H9 (cell line): ENCODE measurements around the gene VCY. TPM values are rescaled to one million over a fixed set of nuclear protein-coding genes. Genes with fewer than 3 reads are reported as not detected.
"Not testable (repeated sequence)": the region's sequence is repeated elsewhere in the genome, so short reads cannot be mapped to it uniquely, and the experiment has no call there.

Experiments used
- DNase-seq: peaks from one replicate; pipeline ENCODE4 v3.0.0-alpha.2; 2017
- H2AFZ ChIP-seq: one replicate; pipeline ENCODE4 v1.6.1; 2013; ENCODE audit warnings: mild to moderate bottlenecking, low read length, control low read depth, moderate library complexity
- H2AK5ac ChIP-seq: 2 replicates; pipeline ENCODE4 v1.6.1; 2013; ENCODE audit warnings: low read length, control low read depth, mixed read lengths; ENCODE audit not compliant: insufficient read length
- H2BK120ac ChIP-seq: one replicate; pipeline ENCODE4 v1.6.1; 2013; ENCODE audit warnings: low read depth, mild to moderate bottlenecking, low read length, control low read depth, inconsistent platforms; ENCODE audit not compliant: poor library complexity, severe bottlenecking
- H2BK12ac ChIP-seq: 2 replicates; pipeline ENCODE4 v1.6.1; 2013; ENCODE audit warnings: low read length, control low read depth, mixed read lengths, low read depth; ENCODE audit not compliant: insufficient read length
- H2BK15ac ChIP-seq: 2 replicates; pipeline ENCODE4 v1.6.1; 2013; ENCODE audit warnings: low read depth, low read length, control low read depth
- H2BK20ac ChIP-seq: one replicate; pipeline ENCODE4 v1.6.1; 2013; ENCODE audit warnings: low read depth, mild to moderate bottlenecking, low read length, control low read depth, inconsistent platforms; ENCODE audit not compliant: poor library complexity, severe bottlenecking
- H2BK5ac ChIP-seq: 2 replicates; pipeline ENCODE4 v1.6.1; 2013; ENCODE audit warnings: low read length, control low read depth, mixed read lengths; ENCODE audit not compliant: insufficient read length
- H3K14ac ChIP-seq: 2 replicates; pipeline ENCODE4 v1.6.1; 2013; ENCODE audit warnings: low read length, control low read depth; ENCODE audit not compliant: insufficient read depth
- H3K18ac ChIP-seq: 2 replicates; pipeline ENCODE4 v1.6.1; 2013; ENCODE audit warnings: low read depth, mild to moderate bottlenecking, mixed read lengths, low read length, control low read depth; ENCODE audit not compliant: insufficient read length
- H3K23ac ChIP-seq: 2 replicates; pipeline ENCODE4 v1.6.1; 2013; ENCODE audit warnings: low read length, control low read depth, mixed read lengths, low read depth; ENCODE audit not compliant: insufficient read length
- H3K23me2 ChIP-seq: 2 replicates; pipeline ENCODE4 v1.6.1; 2013; ENCODE audit warnings: low read depth, mild to moderate bottlenecking, mixed read lengths, low read length, control low read depth; ENCODE audit not compliant: insufficient read length, poor library complexity, severe bottlenecking
- H3K27ac ChIP-seq: 2 replicates; pipeline ENCODE4 v1.5.1; 2013; ENCODE audit warnings: low read length, control low read depth, mixed read lengths, low read depth; ENCODE audit not compliant: insufficient read length
- H3K27me3 ChIP-seq: 2 replicates; pipeline ENCODE4 v1.6.1; 2013; ENCODE audit warnings: low read length, control low read depth, inconsistent platforms; ENCODE audit not compliant: insufficient read depth
- H3K4ac ChIP-seq: 2 replicates; pipeline ENCODE4 v1.6.1; 2013; ENCODE audit warnings: low read depth, mild to moderate bottlenecking, control low read depth, inconsistent platforms, low read length, moderate library complexity
- H3K4me1 ChIP-seq: 2 replicates; pipeline ENCODE4 v1.6.1; 2013; ENCODE audit warnings: low read length, control low read depth, inconsistent platforms; ENCODE audit not compliant: insufficient read depth
- H3K4me2 ChIP-seq: 2 replicates; pipeline ENCODE4 v1.6.1; 2013; ENCODE audit warnings: low read length, control low read depth, mixed read lengths; ENCODE audit not compliant: insufficient read length, insufficient read depth
- H3K56ac ChIP-seq: 2 replicates; pipeline ENCODE4 v1.6.1; 2013; ENCODE audit warnings: low read depth, mild to moderate bottlenecking, mixed read lengths, low read length, control low read depth; ENCODE audit not compliant: insufficient read length
- H3K79me1 ChIP-seq: 2 replicates; pipeline ENCODE4 v1.6.1; 2013; ENCODE audit warnings: low read depth, mild to moderate bottlenecking, moderate library complexity, low read length, control low read depth, inconsistent platforms; ENCODE audit not compliant: insufficient read depth, poor library complexity, severe bottlenecking
- H3K79me2 ChIP-seq: 2 replicates; pipeline ENCODE4 v1.6.1; 2013; ENCODE audit warnings: low read length, control low read depth, inconsistent platforms; ENCODE audit not compliant: insufficient read depth
- H3K9ac ChIP-seq: 2 replicates; pipeline ENCODE4 v1.6.1; 2013; ENCODE audit warnings: low read length, control low read depth, mixed read lengths; ENCODE audit not compliant: insufficient read length; ENCODE audit errors: extremely low read depth
- H3K9me3 ChIP-seq: one replicate; pipeline ENCODE4 v1.6.1; 2013; ENCODE audit warnings: low read depth, low read length, inconsistent platforms; ENCODE audit not compliant: control insufficient read depth
- H3T11ph ChIP-seq: one replicate; pipeline ENCODE4 v1.6.1; 2013; ENCODE audit warnings: mild to moderate bottlenecking, low read length, control low read depth, inconsistent platforms
- H4K20me1 ChIP-seq: one replicate; pipeline ENCODE4 v1.6.1; 2013; ENCODE audit not compliant: control insufficient read depth, insufficient read length, insufficient read depth
- H4K5ac ChIP-seq: 2 replicates; pipeline ENCODE4 v1.6.1; 2013; ENCODE audit warnings: low read depth, mild to moderate bottlenecking, mixed read lengths, low read length, control low read depth; ENCODE audit not compliant: insufficient read length
- H4K8ac ChIP-seq: replicated peaks from 2 replicates; pipeline ENCODE4 v1.6.1; 2013; ENCODE audit warnings: low read length, control low read depth, mixed read lengths, low read depth; ENCODE audit not compliant: insufficient read length
- H4K91ac ChIP-seq: 2 replicates; pipeline ENCODE4 v1.6.1; 2013; ENCODE audit warnings: low read depth, mild to moderate bottlenecking, moderate library complexity, mixed read lengths, low read length, control low read depth; ENCODE audit not compliant: insufficient read length
- H3K27ac Mint-ChIP-seq, 3 experiments: 2 replicates in 2 of 3; 3 replicates in 1 of 3; pipeline ENCODE4 v1.8.0; 2020 to 2021; ENCODE audit warnings: mixed read lengths in 3 of 3, mild to moderate bottlenecking in 1 of 3, moderate library complexity in 1 of 3
- H3K27me3 Mint-ChIP-seq: 2 replicates; pipeline ENCODE4 v1.8.0; 2021; ENCODE audit warnings: low read depth, mild to moderate bottlenecking, moderate library complexity, mixed read lengths
- H3K36me3 Mint-ChIP-seq, 3 experiments: 2 replicates in 2 of 3; 3 replicates in 1 of 3; pipeline ENCODE4 v1.8.0; 2020 to 2021; ENCODE audit warnings: low read depth in 3 of 3, mixed read lengths in 3 of 3; ENCODE audit not compliant: insufficient read depth in 1 of 3
- H3K4me1 Mint-ChIP-seq, 2 experiments: 2 replicates each; pipeline ENCODE4 v1.8.0; 2020; ENCODE audit warnings: mixed read lengths in 2 of 2
- H3K4me3 Mint-ChIP-seq, 2 experiments: 2 replicates in 1 of 2; 3 replicates in 1 of 2; pipeline ENCODE4 v1.8.0; 2020 to 2021; ENCODE audit warnings: mild to moderate bottlenecking in 2 of 2, mixed read lengths in 2 of 2, moderate library complexity in 1 of 2
- H3K9me3 Mint-ChIP-seq, 2 experiments: 2 replicates in 1 of 2; 3 replicates in 1 of 2; pipeline ENCODE4 v1.8.0; 2020; ENCODE audit warnings: mild to moderate bottlenecking in 2 of 2, mixed read lengths in 2 of 2, moderate library complexity in 1 of 2
- WGBS: extraction: QIAGEN DNeasy Blood & Tissue Kit; methylation state at CpG from one replicate; pipeline ENCODE4 v1.1.7; 2013; ENCODE audit warnings: missing lambda C conversion rate, low lambda C conversion rate, mixed read lengths; ENCODE audit not compliant: insufficient read length; ENCODE audit errors: extremely low coverage; 5-methylcytosine and 5-hydroxymethylcytosine counted together
- long read RNA-seq: library from polyadenylated mRNA; unstranded; transcript quantifications from one replicate; pipeline ENCODE4 v2.0.0, GENCODE V29; 2020
- total RNA-seq: library from RNA; stranded (reverse); gene quantifications from 2 replicates; pipeline ENCODE4 v1.2.1, GENCODE V29; 2021

The VCY gene
- not detected in 2 replicates for total RNA-seq
- long read RNA-seq = 0 reads

DNA sequence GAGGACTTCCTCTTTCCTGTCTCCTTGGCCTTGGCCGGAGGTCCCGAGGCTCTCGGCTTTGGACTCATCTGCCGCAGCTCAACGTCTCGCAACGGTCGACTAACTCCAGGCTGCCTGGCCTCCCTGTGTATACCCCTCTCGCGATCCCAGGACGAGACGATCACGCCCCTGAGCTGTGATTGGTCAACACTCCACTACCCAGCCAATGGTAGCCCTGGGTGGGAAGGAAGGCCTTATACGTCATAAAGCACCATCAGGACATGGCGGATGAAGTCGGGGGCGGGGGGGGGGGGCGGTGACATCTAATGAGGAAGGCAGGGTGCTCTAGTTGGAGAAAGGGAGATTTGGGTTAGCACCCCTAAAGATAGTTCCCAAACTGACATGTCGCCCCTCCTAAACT is at the start of gene VCY:
Gene VCY (minus strand): TSS at position 101 of the 400 bp plus-strand sequence. CDS start 33 bp downstream, at position 68.
- not testable (repeated sequence) for H3K9me3 Mint-ChIP-seq, H3K4ac ChIP-seq, H2AK5ac ChIP-seq, H3K27me3 ChIP-seq, H4K20me1 ChIP-seq, H3K4me1 Mint-ChIP-seq, H2BK15ac ChIP-seq, H3T11ph ChIP-seq, H3K4me2 ChIP-seq, H3K56ac ChIP-seq, H2BK12ac ChIP-seq, H3K23ac ChIP-seq, H3K27ac ChIP-seq, H3K36me3 Mint-ChIP-seq, H3K14ac ChIP-seq, H2BK5ac ChIP-seq, DNase-seq, H3K79me1 ChIP-seq, H3K27ac Mint-ChIP-seq, H3K27me3 Mint-ChIP-seq, H2BK120ac ChIP-seq, H2BK20ac ChIP-seq, H3K18ac ChIP-seq, H3K9ac ChIP-seq, H3K23me2 ChIP-seq, H4K5ac ChIP-seq, H2AFZ ChIP-seq, H3K4me3 Mint-ChIP-seq, H4K8ac ChIP-seq, H3K4me1 ChIP-seq, H3K9me3 ChIP-seq, H3K79me2 ChIP-seq, H4K91ac ChIP-seq
- WGBS = no CpG with 5 or more reads among the region's 19 CpGs

- H3K27me3 ChIP-seq, H3K9me3 Mint-ChIP-seq, H3K36me3 Mint-ChIP-seq, H3K9me3 ChIP-seq, H4K8ac ChIP-seq, H4K20me1 ChIP-seq, H2BK12ac ChIP-seq, H3K4me2 ChIP-seq, DNase-seq, H2BK120ac ChIP-seq, H3K4ac ChIP-seq, H4K5ac ChIP-seq, H2BK20ac ChIP-seq, H2AK5ac ChIP-seq, H2BK5ac ChIP-seq, H4K91ac ChIP-seq, H3T11ph ChIP-seq, H3K79me1 ChIP-seq, H3K4me1 ChIP-seq, H2AFZ ChIP-seq, H3K9ac ChIP-seq, H3K23me2 ChIP-seq, H3K27ac ChIP-seq, H3K14ac ChIP-seq, H3K27ac Mint-ChIP-seq, H2BK15ac ChIP-seq, H3K23ac ChIP-seq, H3K79me2 ChIP-seq, H3K4me1 Mint-ChIP-seq, H3K27me3 Mint-ChIP-seq, H3K56ac ChIP-seq, H3K4me3 Mint-ChIP-seq, H3K18ac ChIP-seq: not testable (repeated sequence)
- WGBS = no CpG with 5 or more reads among the region's 2 CpGs
Observed at GRCh38 chrY:14030395-14030794, 44.1 kb upstream of the VCY start.
